ENCODE data around the gene ADGRG4.
"Not testable (repeated sequence)": the region's sequence is repeated elsewhere in the genome, so short reads cannot be mapped to it uniquely, and the experiment has no call there.

Gene ADGRG4, protein sequence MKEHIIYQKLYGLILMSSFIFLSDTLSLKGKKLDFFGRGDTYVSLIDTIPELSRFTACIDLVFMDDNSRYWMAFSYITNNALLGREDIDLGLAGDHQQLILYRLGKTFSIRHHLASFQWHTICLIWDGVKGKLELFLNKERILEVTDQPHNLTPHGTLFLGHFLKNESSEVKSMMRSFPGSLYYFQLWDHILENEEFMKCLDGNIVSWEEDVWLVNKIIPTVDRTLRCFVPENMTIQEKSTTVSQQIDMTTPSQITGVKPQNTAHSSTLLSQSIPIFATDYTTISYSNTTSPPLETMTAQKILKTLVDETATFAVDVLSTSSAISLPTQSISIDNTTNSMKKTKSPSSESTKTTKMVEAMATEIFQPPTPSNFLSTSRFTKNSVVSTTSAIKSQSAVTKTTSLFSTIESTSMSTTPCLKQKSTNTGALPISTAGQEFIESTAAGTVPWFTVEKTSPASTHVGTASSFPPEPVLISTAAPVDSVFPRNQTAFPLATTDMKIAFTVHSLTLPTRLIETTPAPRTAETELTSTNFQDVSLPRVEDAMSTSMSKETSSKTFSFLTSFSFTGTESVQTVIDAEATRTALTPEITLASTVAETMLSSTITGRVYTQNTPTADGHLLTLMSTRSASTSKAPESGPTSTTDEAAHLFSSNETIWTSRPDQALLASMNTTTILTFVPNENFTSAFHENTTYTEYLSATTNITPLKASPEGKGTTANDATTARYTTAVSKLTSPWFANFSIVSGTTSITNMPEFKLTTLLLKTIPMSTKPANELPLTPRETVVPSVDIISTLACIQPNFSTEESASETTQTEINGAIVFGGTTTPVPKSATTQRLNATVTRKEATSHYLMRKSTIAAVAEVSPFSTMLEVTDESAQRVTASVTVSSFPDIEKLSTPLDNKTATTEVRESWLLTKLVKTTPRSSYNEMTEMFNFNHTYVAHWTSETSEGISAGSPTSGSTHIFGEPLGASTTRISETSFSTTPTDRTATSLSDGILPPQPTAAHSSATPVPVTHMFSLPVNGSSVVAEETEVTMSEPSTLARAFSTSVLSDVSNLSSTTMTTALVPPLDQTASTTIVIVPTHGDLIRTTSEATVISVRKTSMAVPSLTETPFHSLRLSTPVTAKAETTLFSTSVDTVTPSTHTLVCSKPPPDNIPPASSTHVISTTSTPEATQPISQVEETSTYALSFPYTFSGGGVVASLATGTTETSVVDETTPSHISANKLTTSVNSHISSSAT (N-terminal part only)

DNA sequence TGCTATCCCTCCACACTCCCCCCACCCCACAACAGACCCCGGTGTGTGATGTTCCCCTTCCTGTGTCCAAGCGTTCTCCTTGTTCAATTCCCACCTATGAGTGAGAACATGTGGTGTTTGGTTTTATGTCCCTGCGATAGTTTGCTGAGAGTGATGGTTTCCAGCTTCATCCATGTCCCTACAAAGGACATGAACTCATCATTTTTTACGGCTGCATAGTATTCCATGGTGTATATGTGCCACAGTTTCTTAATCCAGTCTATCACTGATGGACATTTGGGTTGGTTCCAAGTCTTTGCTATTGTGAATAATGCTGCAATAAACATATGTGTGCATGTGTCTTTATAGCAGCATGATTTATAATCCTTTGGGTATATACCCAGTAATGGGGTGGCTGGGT lies at the start of gene ADGRG4:
TSS of gene ADGRG4 (plus strand) at position 243 of the 400 bp plus-strand sequence. CDS start 7,815 bp downstream, outside the sequence.
- DNase-seq: not testable (repeated sequence)

DNA sequence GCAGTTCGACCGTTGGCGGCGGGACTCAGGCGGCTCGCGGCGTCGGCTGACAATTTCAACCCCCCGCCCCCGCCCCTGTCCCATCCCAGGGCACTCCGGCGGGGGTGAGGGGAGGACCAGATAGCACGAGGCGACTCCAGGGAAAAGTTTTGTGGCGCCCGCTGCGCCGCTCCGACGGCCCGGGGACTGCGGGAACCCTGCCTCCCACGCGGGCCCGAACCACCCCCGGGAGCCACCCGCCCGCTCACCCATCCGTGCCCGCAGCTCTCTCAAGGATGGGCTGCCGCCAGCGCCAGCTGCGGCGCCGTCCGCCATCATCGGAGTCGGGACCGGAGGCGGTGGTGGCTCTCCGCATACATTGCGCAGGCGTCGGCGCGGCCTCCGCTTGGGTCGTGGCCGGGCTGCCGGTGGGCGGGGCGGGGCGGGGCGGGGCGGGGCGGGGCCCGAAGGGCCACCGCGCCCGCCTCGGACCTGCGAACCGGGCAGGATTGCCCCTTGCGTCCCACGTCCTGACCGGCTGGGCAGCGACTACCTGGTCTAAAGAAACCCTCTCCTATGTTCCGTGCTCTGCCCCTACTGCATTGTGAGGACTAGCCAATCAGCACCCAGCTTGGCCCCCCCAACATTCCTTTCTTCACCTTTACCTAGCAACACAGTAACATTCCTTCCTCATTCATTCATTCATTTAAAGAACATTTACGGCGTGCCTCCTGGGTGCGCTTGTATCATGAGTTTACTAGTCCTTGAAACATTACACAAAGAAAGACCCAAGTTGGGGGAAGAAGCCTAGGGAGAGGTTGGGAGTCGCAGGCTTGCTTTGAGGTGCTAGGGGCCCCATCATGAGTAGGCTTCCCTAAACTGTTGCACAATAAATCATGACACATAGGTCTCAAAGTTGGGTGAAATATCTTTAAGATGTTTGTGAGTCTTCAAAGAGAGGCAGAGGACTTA lies 49.4 kb upstream of the ADGRG4 start, which contains the start of gene MAP7D3:
TSS of gene MAP7D3 (minus strand) at position 360 of the 951 bp plus-strand sequence. CDS start at position 318, 42 bp downstream.
- peak; percentile 48 for DNase-seq

GRCh38 chrX:136255541-136255940 lies 45.2 kb upstream of the ADGRG4 start:
- no peak for DNase-seq

DNA sequence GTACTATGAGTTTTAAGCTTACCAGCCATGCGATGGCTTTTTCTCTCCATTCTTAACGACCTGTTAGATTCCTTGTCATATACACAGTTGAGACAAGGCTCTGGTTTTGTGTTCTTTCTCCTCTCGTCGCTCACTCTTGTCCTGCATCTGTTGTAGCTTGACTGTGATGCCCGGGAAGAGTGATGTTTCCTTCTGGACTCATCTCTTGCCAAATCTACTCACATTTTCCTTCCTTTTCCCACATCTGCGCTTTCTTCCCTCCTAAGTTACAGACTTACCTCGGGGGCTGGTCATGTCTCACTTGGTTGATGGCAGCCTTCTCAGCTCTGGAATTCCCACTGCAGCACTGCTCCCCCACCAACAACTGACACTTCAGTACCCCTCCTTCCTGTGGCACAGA lies 44.7 kb upstream of the ADGRG4 start:
- DNase-seq: no peak

- no peak for DNase-seq
Measured at GRCh38 chrX:136258951-136259350, 41.8 kb upstream of the ADGRG4 start.

DNA sequence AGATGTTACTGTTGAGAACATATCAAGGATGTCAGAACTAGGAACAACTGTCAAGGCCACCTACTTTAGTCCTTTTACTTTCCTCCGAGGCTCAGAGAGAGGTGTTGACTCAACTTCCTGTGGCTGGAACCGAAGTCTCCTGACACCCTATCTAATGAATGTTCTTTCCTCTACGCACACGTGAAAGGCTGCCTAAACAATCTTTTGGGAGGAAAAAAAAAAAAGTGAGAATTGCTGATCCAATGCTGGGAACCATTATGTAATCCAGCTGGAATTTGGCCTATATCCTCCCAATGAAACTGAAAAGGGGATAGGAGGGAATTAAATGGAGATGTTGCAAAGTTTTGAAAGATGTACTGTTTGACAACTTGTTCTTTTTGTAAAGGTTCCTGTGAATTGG lies 41.2 kb upstream of the ADGRG4 start:
- peak; percentile 55 for DNase-seq

DNA sequence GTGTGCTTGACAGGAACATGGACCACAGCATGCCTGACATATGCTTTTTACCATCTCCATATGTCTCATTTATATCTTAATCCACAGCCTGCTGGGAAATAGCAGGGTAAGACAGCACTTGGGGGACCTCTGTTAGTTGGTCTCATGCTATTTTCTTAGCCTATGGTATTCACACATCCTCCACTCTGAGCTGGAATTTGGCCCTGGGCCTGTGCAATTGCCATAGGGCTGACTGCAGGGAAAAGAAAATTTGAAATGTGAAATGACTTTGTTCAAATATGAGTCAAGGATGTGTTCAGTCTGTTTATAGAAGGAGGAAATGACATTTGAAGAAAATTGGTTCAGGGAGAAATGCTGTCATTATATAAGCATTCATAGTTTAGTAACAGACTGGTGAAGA lies 40.0 kb upstream of the ADGRG4 start:
- peak; percentile 79 for DNase-seq

- peak; percentile 26 for DNase-seq
Measured at GRCh38 chrX:136261321-136261720, 39.4 kb upstream of the ADGRG4 start.

- no peak for DNase-seq
Measured at GRCh38 chrX:136262243-136262642, 38.5 kb upstream of the ADGRG4 start.

DNA sequence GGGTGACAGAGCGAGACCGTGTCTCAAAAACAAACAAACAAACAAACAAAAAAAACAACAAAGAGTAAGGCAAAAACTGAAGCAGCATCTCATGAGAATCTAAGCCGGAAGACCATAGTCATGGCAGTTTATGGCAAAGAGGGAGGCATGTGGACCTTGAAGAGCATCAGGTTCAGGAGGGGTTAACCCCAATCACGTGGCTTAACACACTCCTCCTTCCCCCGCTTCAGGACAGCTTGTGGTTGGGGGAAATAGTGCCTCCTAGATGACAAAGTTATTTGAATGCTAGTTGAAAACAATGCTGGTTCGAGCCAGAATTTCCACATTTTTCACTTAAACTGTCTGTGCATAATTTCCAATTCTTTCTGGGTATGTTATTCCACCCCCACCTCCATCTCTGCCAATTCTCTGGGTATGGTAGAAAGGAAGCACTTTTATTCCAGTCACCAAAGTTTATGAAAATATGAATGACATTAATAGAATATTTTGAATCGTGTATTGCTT lies 37.9 kb upstream of the ADGRG4 start:
- no peak for DNase-seq

DNA sequence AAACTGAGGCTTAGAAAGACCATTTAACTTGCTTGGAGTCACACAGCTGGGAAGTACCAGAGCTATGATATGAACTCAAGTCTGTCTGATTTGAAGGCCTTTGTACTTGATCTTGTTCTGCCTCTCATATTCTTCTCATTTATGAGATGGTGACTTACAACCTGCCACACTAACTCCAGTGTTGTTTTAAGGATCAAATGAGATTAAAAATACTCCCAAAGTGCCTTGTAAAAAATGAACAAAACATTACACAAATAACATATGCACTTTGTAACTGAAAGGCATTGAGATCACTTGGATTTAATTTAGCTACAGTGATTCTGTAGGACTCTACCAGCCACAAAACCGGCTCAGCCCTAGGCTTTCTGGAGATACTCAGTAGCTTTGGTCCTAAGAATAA lies 33.9 kb upstream of the ADGRG4 start:
- no peak for DNase-seq

- peak; percentile 15 for DNase-seq
Measured at GRCh38 chrX:136268051-136269048, 32.4 kb upstream of the ADGRG4 start.

GRCh38 chrX:136269921-136270320 lies 30.8 kb upstream of the ADGRG4 start:
- DNase-seq: no peak

DNA sequence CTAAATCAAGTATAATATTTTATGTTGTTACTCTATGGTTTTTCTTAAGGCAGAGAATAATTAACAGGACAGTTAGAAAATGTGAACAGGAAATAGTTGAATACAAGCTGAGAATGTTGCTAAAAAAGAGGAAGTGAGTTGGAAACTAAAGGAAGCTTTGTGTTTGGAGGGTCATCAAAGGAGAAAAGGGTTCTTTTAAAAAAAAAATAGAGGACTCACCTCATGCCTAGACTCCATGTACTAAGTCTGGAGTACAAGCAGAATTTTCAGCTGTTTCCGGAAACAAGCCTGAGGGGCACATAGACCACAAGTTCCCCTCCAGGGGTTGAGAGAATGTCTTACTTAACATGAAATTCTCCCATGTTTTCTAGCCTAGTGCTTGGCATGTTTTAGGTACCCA lies 29.5 kb upstream of the ADGRG4 start:
- DNase-seq: no peak

GRCh38 chrX:136272325-136272724 lies 28.4 kb upstream of the ADGRG4 start:
- DNase-seq: no peak

DNA sequence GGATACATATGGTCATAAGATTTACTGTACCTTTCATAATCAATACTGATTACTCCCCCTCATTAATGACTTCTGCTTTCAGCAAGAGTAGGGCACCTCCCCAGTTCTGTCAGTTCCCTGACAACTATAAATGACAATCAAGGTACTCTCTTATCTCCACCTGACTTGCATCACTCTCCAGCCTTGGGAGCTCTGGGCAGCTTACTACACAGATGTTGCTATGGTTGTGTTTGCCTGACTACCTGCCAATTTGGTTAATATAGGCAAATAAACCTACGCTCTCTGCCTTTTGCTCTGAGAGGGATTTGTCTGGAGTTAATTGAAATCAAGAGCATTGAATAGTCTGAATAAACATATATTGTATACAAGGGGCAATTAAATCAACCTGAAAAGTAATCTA lies 26.8 kb upstream of the ADGRG4 start:
- DNase-seq: no peak

DNA sequence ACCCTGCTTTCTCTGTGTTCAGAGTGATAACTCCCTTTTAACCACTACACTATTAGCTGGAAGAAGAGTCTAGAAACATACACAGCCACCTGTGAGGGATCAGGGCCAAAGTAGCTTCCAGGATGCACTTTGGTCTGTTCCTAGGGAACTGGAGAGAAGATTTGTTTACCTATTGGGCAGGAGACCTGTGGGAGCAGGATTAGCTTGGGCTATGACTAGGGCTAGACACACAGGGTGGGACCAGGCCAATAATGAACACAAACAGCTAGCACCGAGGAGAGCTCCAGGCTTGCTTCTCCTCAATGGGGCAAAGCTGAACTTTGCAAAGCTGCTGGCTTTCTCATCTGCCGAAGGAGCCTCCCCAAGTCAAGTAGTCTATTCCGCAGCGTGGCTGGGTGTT lies 25.2 kb upstream of the ADGRG4 start:
- DNase-seq: no peak

DNA sequence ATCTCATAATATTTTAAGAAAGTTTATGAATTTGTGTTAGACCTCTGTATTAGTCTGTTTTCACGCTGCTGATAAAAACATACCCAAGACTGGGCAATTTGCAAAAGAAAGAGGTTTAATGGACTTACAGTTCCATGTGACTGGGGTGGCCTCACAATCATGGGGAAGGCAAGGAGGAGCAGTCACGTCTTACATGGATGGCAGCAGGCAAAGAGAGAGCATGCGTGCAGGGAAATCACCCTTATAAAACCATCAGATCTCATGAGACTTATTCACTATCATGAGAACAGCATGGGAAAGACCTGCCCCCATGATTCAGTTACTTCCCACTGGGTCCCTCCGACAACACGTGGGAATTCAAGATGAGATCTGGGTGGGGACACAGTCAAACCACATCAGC lies 14.4 kb upstream of the ADGRG4 start:
- DNase-seq: not testable (repeated sequence)

DNA sequence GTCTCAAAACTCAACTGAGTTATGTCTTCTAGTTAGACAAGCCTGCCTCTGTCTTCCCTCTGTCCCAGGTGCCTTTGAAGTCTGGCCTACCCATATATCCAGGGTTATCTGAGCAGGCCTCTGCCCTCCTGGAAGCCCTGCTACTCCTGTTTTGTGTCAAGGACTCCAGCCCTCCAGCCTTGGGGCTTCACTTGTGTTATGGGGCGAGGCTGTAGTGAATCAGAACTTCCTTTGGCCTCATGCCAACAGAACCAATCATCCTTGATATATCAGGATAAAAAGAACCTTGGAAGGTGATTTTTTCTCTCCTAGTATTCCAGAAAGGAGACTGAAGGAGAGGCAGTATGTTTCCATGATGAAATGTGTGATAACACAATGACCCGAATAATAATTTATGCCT lies 8.9 kb upstream of the ADGRG4 start:
- no peak for DNase-seq

DNA sequence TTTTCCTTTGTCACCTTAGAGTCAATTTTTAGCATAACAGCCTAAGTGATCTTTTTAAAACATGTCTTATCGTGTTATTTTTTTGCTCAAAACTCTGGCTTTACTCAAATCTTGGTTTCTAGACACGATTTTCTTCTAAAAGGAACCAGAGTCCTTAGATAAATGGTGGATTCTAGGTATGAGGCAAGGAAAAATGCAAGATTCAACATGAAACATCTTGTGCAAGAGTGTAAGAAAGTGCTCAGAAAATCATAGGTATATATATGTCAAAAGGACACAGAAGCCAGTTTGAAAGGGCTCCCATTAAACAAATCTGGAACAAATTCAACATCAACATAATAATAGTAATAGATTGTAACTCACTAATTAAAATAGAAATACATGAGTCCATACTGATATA lies 8.1 kb upstream of the ADGRG4 start:
- DNase-seq: no peak
